ENCODE results near the gene KIF26B.

- TF ChIP-seq MAX (IDR thresholded peaks at IDR 0.05; ENCODE audit: low read depth, low read length), result no peak
- TF ChIP-seq CTCF (IDR thresholded peaks at IDR 0.05; ENCODE audit: low read depth, low read length), result no peak
Measured at GRCh38 chr1:245378745-245379144, 224.0 kb downstream of the KIF26B start.

Measured in NB4 (cell line).